Mesenchymal stem cell (in vitro differentiated cells and primary cell): ENCODE data around the gene WNT5B.
A peak's percentile ranks its signal among the peaks of the same experiment; 100 is the strongest.

Experiments
- DNase-seq: peaks from one replicate; pipeline ENCODE4 v3.0.0-alpha.2; 2013
- H2AFZ ChIP-seq: one replicate; pipeline ENCODE4 v1.6.1; 2013; ENCODE audit warnings: low read depth, mild to moderate bottlenecking, control low read depth, inconsistent platforms, low read length, moderate library complexity
- H2AK5ac ChIP-seq: 2 replicates; pipeline ENCODE4 v1.6.1; 2013; ENCODE audit warnings: low read length, moderate library complexity, mild to moderate bottlenecking, inconsistent platforms; ENCODE audit not compliant: severe bottlenecking
- H2BK120ac ChIP-seq: one replicate; pipeline ENCODE4 v1.6.1; 2013; ENCODE audit warnings: low read depth, mild to moderate bottlenecking, inconsistent platforms, low read length, moderate library complexity
- H2BK12ac ChIP-seq, 2 experiments: one replicate each; pipeline ENCODE4 v1.6.1; 2013; ENCODE audit warnings: inconsistent platforms in 2 of 2, low read length in 2 of 2, mild to moderate bottlenecking in 2 of 2, moderate library complexity in 2 of 2, control low read depth in 1 of 2
- H2BK15ac ChIP-seq: one replicate; pipeline ENCODE4 v1.6.1; 2013; ENCODE audit warnings: mild to moderate bottlenecking, low read depth, inconsistent platforms; ENCODE audit not compliant: poor library complexity, severe bottlenecking
- H2BK5ac ChIP-seq: 2 replicates; pipeline ENCODE4 v1.6.1; 2013; ENCODE audit warnings: low read depth, mild to moderate bottlenecking, low read length, control low read depth, inconsistent platforms; ENCODE audit not compliant: poor library complexity, severe bottlenecking
- H3K14ac ChIP-seq, 2 experiments: one replicate each; pipeline ENCODE4 v1.6.1; 2013; ENCODE audit warnings: inconsistent platforms in 2 of 2, low read length in 2 of 2, control low read depth in 1 of 2, mild to moderate bottlenecking in 1 of 2, moderate library complexity in 1 of 2
- H3K18ac ChIP-seq, 2 experiments: one replicate each; pipeline ENCODE4 v1.6.1; 2013; ENCODE audit warnings: inconsistent platforms in 2 of 2, low read length in 2 of 2, control low read depth in 1 of 2, low read depth in 1 of 2, mild to moderate bottlenecking in 1 of 2
- H3K23ac ChIP-seq, 2 experiments: one replicate each; pipeline ENCODE4 v1.6.1; 2013; ENCODE audit warnings: inconsistent platforms in 2 of 2, low read length in 2 of 2, mild to moderate bottlenecking in 2 of 2, moderate library complexity in 2 of 2, control low read depth in 1 of 2
- H3K27ac ChIP-seq: 2 replicates; pipeline ENCODE4 v1.5.1; 2013; ENCODE audit warnings: mild to moderate bottlenecking, moderate library complexity, low read length, control low read depth, inconsistent platforms; ENCODE audit not compliant: poor library complexity, severe bottlenecking
- H3K27me3 ChIP-seq, 2 experiments: 2 replicates each; pipeline versions ENCODE4 v1.6.1 to v1.7.0; 2013; ENCODE audit warnings: low read length in 2 of 2, mild to moderate bottlenecking in 2 of 2, moderate library complexity in 2 of 2, control low read depth in 1 of 2, inconsistent platforms in 1 of 2; ENCODE audit not compliant: control insufficient read depth in 1 of 2, insufficient read depth in 1 of 2
- H3K36me3 ChIP-seq, 2 experiments: 2 replicates each; pipeline versions ENCODE4 v1.6.1 to v1.7.0; 2013; ENCODE audit warnings: low read length in 2 of 2, control low read depth in 1 of 2, inconsistent platforms in 1 of 2, low read depth in 1 of 2, mild to moderate bottlenecking in 1 of 2; ENCODE audit not compliant: insufficient read depth in 2 of 2, control insufficient read depth in 1 of 2
- H3K4ac ChIP-seq, 2 experiments: one replicate each; pipeline ENCODE4 v1.6.1; 2013; ENCODE audit warnings: inconsistent platforms in 2 of 2, low read length in 2 of 2, mild to moderate bottlenecking in 2 of 2, moderate library complexity in 2 of 2, control low read depth in 1 of 2, low read depth in 1 of 2
- H3K4me1 ChIP-seq: 2 replicates; pipeline ENCODE4 v1.6.1; 2013; ENCODE audit warnings: low read depth, low read length, control low read depth; ENCODE audit not compliant: control insufficient read depth, insufficient read depth
- H3K4me2 ChIP-seq: 2 replicates; pipeline ENCODE4 v1.6.1; 2013; ENCODE audit warnings: low read length, mild to moderate bottlenecking, inconsistent platforms; ENCODE audit not compliant: poor library complexity, severe bottlenecking
- H3K4me3 ChIP-seq, 2 experiments: 2 replicates each; pipeline versions ENCODE4 v1.5.1 to v1.7.0; 2013; ENCODE audit warnings: low read length in 2 of 2, mild to moderate bottlenecking in 2 of 2, control low read depth in 1 of 2, low read depth in 1 of 2; ENCODE audit not compliant: insufficient read depth in 1 of 2
- H3K79me1 ChIP-seq: replicated peaks from 2 replicates; pipeline ENCODE4 v1.6.1; 2013; ENCODE audit warnings: mild to moderate bottlenecking, control low read depth, low read length, inconsistent platforms; ENCODE audit not compliant: poor library complexity, severe bottlenecking
- H3K9ac ChIP-seq: 2 replicates; pipeline ENCODE4 v1.7.0; 2013; ENCODE audit warnings: mild to moderate bottlenecking, low read length, moderate library complexity
- H3K9me3 ChIP-seq: 2 replicates; pipeline ENCODE4 v1.7.0; 2013; ENCODE audit warnings: mild to moderate bottlenecking, low read length; ENCODE audit not compliant: control insufficient read depth
- H4K8ac ChIP-seq: one replicate; pipeline ENCODE4 v1.6.1; 2013; ENCODE audit warnings: inconsistent platforms, mild to moderate bottlenecking, low read length, moderate library complexity
- H4K91ac ChIP-seq: one replicate; pipeline ENCODE4 v1.6.1; 2013; ENCODE audit warnings: mild to moderate bottlenecking, low read length, inconsistent platforms
- WGBS: methylation state at CpG from one replicate; pipeline ENCODE4 v1.1.7; 2013; ENCODE audit warnings: mixed read lengths; 5-methylcytosine and 5-hydroxymethylcytosine counted together

Gene WNT5B

GRCh38 chr12:1650260-1650977, 21.4 kb downstream of the WNT5B start:
- H3K9me3 ChIP-seq: no peaks in the 10 kb centered on the region
- no peak overlapping the region for H2BK15ac ChIP-seq
- H3K36me3 ChIP-seq: peaks cover 20 to 44% of the 10 kb centered on the region in 2 experiments
- no peaks in the 10 kb centered on the region for H3K79me1 ChIP-seq
- DNase-seq: no peak
- no peak overlapping the region for H3K27ac ChIP-seq
- no peak overlapping the region for H4K91ac ChIP-seq
- no peak overlapping the region for H2BK5ac ChIP-seq
- H3K4me1 ChIP-seq: peaks cover 2% of the 10 kb centered on the region
- WGBS: 51% methylated on average over 5 of the region's 5 CpGs
- H3K18ac ChIP-seq: no peak overlapping the region
- no peak overlapping the region for H3K4ac ChIP-seq
- H2BK12ac ChIP-seq: no peak overlapping the region
- H3K4me3 ChIP-seq: no peak overlapping the region
- H2AK5ac ChIP-seq: no peak overlapping the region
- H3K9ac ChIP-seq: peak overlapping the region; percentile 53
- H3K4me2 ChIP-seq: no peak overlapping the region
- no peak overlapping the region for H3K14ac ChIP-seq
- H2BK120ac ChIP-seq: no peak overlapping the region
- no peak overlapping the region for H3K23ac ChIP-seq
- H2AFZ ChIP-seq: no peak overlapping the region
- no peak overlapping the region for H4K8ac ChIP-seq
- no peaks in the 10 kb centered on the region for H3K27me3 ChIP-seq

- H3K23ac ChIP-seq: no peak overlapping the region
- H2AFZ ChIP-seq: no peak overlapping the region
- no peaks in the 10 kb centered on the region for H3K9me3 ChIP-seq
- H3K9ac ChIP-seq: peak overlapping the region; percentile 53
- H2AK5ac ChIP-seq: no peak overlapping the region
- H3K18ac ChIP-seq: no peak overlapping the region
- H3K4me2 ChIP-seq: no peak overlapping the region
- peaks cover 16 to 41% of the 10 kb centered on the region in 2 experiments for H3K36me3 ChIP-seq
- WGBS: 88% methylated on average over 5 of the region's 6 CpGs
- H2BK120ac ChIP-seq: no peak overlapping the region
- peaks cover 2% of the 10 kb centered on the region for H3K4me1 ChIP-seq
- no peak overlapping the region for H2BK12ac ChIP-seq
- DNase-seq: no peak
- H4K8ac ChIP-seq: no peak overlapping the region
- H4K91ac ChIP-seq: no peak overlapping the region
- H3K14ac ChIP-seq: no peak overlapping the region
- H3K4ac ChIP-seq: no peak overlapping the region
- no peak overlapping the region for H2BK15ac ChIP-seq
- H2BK5ac ChIP-seq: no peak overlapping the region
- H3K27ac ChIP-seq: no peak overlapping the region
- H3K27me3 ChIP-seq: no peaks in the 10 kb centered on the region
- H3K79me1 ChIP-seq: no peaks in the 10 kb centered on the region
- H3K4me3 ChIP-seq: no peak overlapping the region
These were observed 21.9 kb downstream of the WNT5B start for GRCh38 chr12:1650978-1651361.

GRCh38 chr12:1651946-1652345, 22.9 kb downstream of the WNT5B start:
- Histone ChIP-seq H3K14ac (no peak overlapping the region), H3K79me1 (no peaks in the 10 kb centered on the region), H2BK15ac (no peak overlapping the region), H3K4me1 (peaks cover under 1% of the 10 kb centered on the region), H3K36me3 (peaks cover 8 to 32% of the 10 kb centered on the region in 2 experiments), H2AK5ac (no peak overlapping the region), H3K9me3 (no peaks in the 10 kb centered on the region), H3K4me3 (no peak overlapping the region), H2BK12ac (no peak overlapping the region), H3K18ac (no peak overlapping the region), H4K8ac (no peak overlapping the region), H2AFZ (no peak overlapping the region), H3K9ac (no peak overlapping the region), H3K27ac (no peak overlapping the region), H4K91ac (no peak overlapping the region), H3K27me3 (no peaks in the 10 kb centered on the region), H2BK5ac (no peak overlapping the region), H2BK120ac (no peak overlapping the region), H3K4me2 (no peak overlapping the region), H3K4ac (no peak overlapping the region), H3K23ac (no peak overlapping the region)
- DNase-seq: no peak

DNA sequence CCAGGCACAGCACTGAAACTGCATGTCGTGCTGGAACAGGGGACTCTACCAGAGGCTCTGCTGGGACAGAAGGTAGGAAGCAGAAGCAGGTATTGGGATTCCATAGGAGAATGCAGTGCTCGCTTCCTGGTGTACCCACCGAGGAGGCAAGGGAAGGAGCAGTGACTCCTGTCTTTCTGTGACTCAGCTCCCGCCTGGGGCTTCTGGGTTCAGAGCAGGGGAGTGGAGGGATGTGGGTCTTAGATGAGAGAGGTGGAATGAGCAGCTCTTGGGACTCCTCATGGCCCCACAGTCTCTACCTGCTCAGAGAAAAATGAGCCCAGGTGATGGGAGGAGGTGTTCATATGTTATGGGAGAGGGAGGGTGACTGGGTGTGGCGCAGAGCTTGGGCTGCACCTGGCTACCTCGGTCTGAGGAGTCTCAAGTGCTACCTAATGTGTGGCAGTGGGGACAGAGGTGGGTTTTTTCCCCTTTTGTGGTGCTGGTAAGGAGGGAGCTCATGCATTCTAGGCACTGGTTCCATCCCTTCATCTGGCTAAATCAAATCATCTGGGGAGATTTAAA, 26.3 kb downstream of the WNT5B start:
- Histone ChIP-seq H3K27me3 (no peaks in the 10 kb centered on the region), H3K9ac (no peak overlapping the region), H2BK15ac (no peak overlapping the region), H2BK12ac (no peak overlapping the region), H3K4ac (no peak overlapping the region), H2AK5ac (no peak overlapping the region), H2AFZ (no peak overlapping the region), H3K9me3 (no peaks in the 10 kb centered on the region), H4K8ac (no peak overlapping the region), H3K4me3 (no peak overlapping the region), H3K23ac (no peak overlapping the region), H4K91ac (no peak overlapping the region), H2BK120ac (no peak overlapping the region), H3K79me1 (no peaks in the 10 kb centered on the region), H3K18ac (no peak overlapping the region), H3K27ac (no peak overlapping the region), H3K14ac (no peak overlapping the region), H3K36me3 (peaks cover 4 to 6% of the 10 kb centered on the region in 2 experiments), H3K4me2 (no peak overlapping the region), H3K4me1 (no peaks in the 10 kb centered on the region), H2BK5ac (no peak overlapping the region)
- WGBS: 83% methylated on average over 6 of the region's 6 CpGs
- no peak for DNase-seq
